ENCODE measurements around the gene LSM3. TPM values are rescaled to one million over a fixed set of nuclear protein-coding genes. Genes with fewer than 3 reads are reported as not detected.
A peak's percentile ranks its signal among the peaks of the same experiment; 100 is the strongest.

The LSM3 gene
- total and polyA plus RNA-seq, 9 of the 15 experiments (the other 6 are each of a cell fraction or from before 2014, with no cell fraction given) = 33.8 to 203 (median 61.2) TPM

GRCh38 chr3:14178247-14179113 is at the start of gene LSM3, which contains the start of gene XPC (continued):
- TF ChIP-seq MIER1 (IDR thresholded peaks at IDR 0.05; ENCODE audit: low read depth) = no peak
- peak; percentile 63 for TF ChIP-seq HDAC3 (IDR thresholded peaks at IDR 0.05; ENCODE audit: borderline replicate concordance, partially characterized antibody)
- TF ChIP-seq MLX (CRISPR knock-in tag; conservative IDR thresholded peaks at IDR 0.05) = no peak; a peak in 1 of 4 replicates
- no peak; the same call in 1 of the 2 replicates for TF ChIP-seq NCOA1 (IDR thresholded peaks at IDR 0.05; ENCODE audit: low read depth)
- peak; percentile 92 for TF ChIP-seq SIN3B (IDR thresholded peaks at IDR 0.05; ENCODE audit: low read depth)
- TF ChIP-seq CTBP1 (IDR thresholded peaks at IDR 0.05; ENCODE audit: borderline replicate concordance) = peak; percentile 95
- TF ChIP-seq NFIX (CRISPR knock-in tag; IDR thresholded peaks at IDR 0.05; ENCODE audit: low read depth) = no peak
- no peak for TF ChIP-seq MCM7 (IDR thresholded peaks at IDR 0.05)
- TF ChIP-seq FIP1L1 (IDR thresholded peaks at IDR 0.05; ENCODE audit: low read depth, low read length, poor library complexity, severe bottlenecking) = peak; percentile 93
- TF ChIP-seq TCF7 (IDR thresholded peaks at IDR 0.05; ENCODE audit: borderline replicate concordance) = no peak
- TF ChIP-seq SAFB2 (IDR thresholded peaks at IDR 0.05; ENCODE audit: borderline replicate concordance, low read depth, low read length, severe bottlenecking) = no peak
- TF ChIP-seq BRF2 (IDR thresholded peaks at IDR 0.05; ENCODE audit: borderline replicate concordance, insufficient read depth, insufficient read length) = no peak
- TF ChIP-seq TSHZ1 (CRISPR knock-in tag; IDR thresholded peaks at IDR 0.05) = no peak
- peak; percentile 91 for TF ChIP-seq CREM (IDR thresholded peaks at IDR 0.05; ENCODE audit: low read depth)
- TF ChIP-seq BCOR (IDR thresholded peaks at IDR 0.05) = peak; percentile 67
- TF ChIP-seq POU5F1 (IDR thresholded peaks at IDR 0.05; ENCODE audit: borderline replicate concordance, low read depth, low read length, partially characterized antibody) = no peak
- TF ChIP-seq ATF3 (IDR thresholded peaks at IDR 0.05) = peak; percentile 67
- peak; percentile 25 for TF ChIP-seq ATF3 (CRISPR knock-in tag; conservative IDR thresholded peaks at IDR 0.05)
- peak; percentile 98 for TF ChIP-seq SP1 (CRISPR knock-in tag; IDR thresholded peaks at IDR 0.05)
- TF ChIP-seq CGGBP1 (CRISPR knock-in tag; IDR thresholded peaks at IDR 0.05) = 0 out of 2 replicates have a peak, but pooled peaks have one; percentile 78
- no peak for TF ChIP-seq KAT2B (IDR thresholded peaks at IDR 0.05; ENCODE audit: low read depth, low read length)
- 0 out of 2 replicates have a peak, but pooled peaks have one; percentile 37 for TF ChIP-seq KLF1 (tag; IDR thresholded peaks at IDR 0.05)

Measured in K562 (cell line).